Left ventricle myocardium inferior (tissue), 1 donor: ENCODE results near the gene CHST13. TPM values are rescaled to one million over a fixed set of nuclear protein-coding genes. Genes with fewer than 3 reads are reported as not detected.
A peak's percentile ranks its signal among the peaks of the same experiment; 100 is the strongest.

Source experiments
- DNase-seq: peaks from one replicate; pipeline ENCODE4 v3.0.0-alpha.2; 2020
- H3K27ac ChIP-seq: fragments of 200-600 bp; replicated peaks from 2 replicates; pipeline ENCODE4 v1.8.0; 2021
- H3K27me3 ChIP-seq: fragments of 200-600 bp; 2 replicates; pipeline ENCODE4 v1.8.0; 2021; ENCODE audit warnings: low read depth
- H3K36me3 ChIP-seq: fragments of 200-600 bp; 2 replicates; pipeline ENCODE4 v1.8.0; 2021
- H3K4me1 ChIP-seq: fragments of 200-600 bp; 2 replicates; pipeline ENCODE4 v1.8.0; 2021
- H3K4me3 ChIP-seq: fragments of 200-600 bp; 2 replicates; pipeline ENCODE4 v1.8.0; 2021; ENCODE audit warnings: mild to moderate bottlenecking, moderate library complexity
- H3K9me3 ChIP-seq: fragments of 200-600 bp; replicated peaks from 2 replicates; pipeline ENCODE4 v1.8.0; 2021
- CTCF ChIP-seq: fragments of 200-600 bp; IDR thresholded peaks from 2 replicates; pipeline ENCODE4 v1.8.0; 2021; ENCODE audit warnings: antibody characterized with exemption, mild to moderate bottlenecking, borderline replicate concordance
- intact Hi-C: fragments of 100-400 bp; cut with micrococcal nuclease; formaldehyde crosslinking; loops from one replicate; pipeline ENCODE4 v1.11.0; 2022
- total RNA-seq: library from RNA; stranded (reverse); fragmentation: NEBNext Ultra II Directional; extraction: Animal tissue kit (Norgen Biotek cat#: 25700); gene quantifications from one replicate; pipeline ENCODE4 v1.2.1, GENCODE V29; 2021
- donor health status: DM: no; HTN: yes; CAD: no; lungs with severe emphysema.

Gene CHST13
- total RNA-seq, 1 donor from 2014 or later: 0.11 TPM

DNA sequence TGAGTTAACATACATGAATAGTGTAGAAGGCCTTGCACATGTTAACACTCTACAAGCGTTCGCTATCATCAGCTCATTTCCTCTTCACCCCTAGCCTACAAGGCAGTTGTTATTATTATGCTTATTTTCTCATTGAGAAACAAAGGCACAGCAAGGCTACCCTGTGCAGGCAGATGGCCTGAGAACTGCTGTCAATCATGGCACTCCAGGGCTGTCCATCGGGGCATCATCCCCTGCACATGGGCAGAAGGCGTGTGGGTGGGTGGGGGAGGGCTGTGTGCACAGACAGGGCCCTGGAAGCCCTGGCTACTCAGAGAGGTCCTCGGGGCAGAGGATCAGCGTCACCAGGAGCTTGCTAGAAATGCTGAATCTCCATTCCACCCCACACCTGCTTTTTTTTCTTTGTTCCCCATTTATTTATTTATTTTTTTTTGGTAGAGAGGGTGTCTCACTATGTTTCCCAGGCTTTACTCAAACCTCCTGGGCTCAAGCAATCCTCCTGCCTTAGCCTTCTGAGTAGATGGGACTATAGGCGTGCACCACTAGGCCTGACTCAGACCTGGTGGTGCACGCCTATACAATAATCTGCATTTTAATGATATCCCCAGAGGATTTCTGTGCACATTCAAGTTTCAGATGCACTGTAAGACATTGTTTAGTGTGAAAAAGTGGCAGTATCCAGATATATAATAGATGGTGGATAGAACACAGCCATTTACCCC is 38.6 kb upstream of the CHST13 start:
- Histone ChIP-seq H3K4me1 (peaks cover 9% of the 10 kb centered on the region), H3K27me3 (no peaks in the 10 kb centered on the region), H3K36me3 (no peaks in the 10 kb centered on the region), H3K27ac (no peak overlapping the region), H3K4me3 (no peak overlapping the region), H3K9me3 (no peaks in the 10 kb centered on the region)
- no peak for TF ChIP-seq CTCF
- DNase-seq: no peak
- intact Hi-C loops: no loop called here

GRCh38 chr3:126485956-126486355 is 38.0 kb upstream of the CHST13 start:
- no peak for TF ChIP-seq CTCF
- peaks cover 9% of the 10 kb centered on the region for H3K4me1 ChIP-seq
- H3K27me3 ChIP-seq: no peaks in the 10 kb centered on the region
- no peak for DNase-seq
- intact Hi-C loops: no loop called here
- H3K9me3 ChIP-seq: no peaks in the 10 kb centered on the region
- no peaks in the 10 kb centered on the region for H3K36me3 ChIP-seq
- H3K4me3 ChIP-seq: no peak overlapping the region
- no peak overlapping the region for H3K27ac ChIP-seq

DNA sequence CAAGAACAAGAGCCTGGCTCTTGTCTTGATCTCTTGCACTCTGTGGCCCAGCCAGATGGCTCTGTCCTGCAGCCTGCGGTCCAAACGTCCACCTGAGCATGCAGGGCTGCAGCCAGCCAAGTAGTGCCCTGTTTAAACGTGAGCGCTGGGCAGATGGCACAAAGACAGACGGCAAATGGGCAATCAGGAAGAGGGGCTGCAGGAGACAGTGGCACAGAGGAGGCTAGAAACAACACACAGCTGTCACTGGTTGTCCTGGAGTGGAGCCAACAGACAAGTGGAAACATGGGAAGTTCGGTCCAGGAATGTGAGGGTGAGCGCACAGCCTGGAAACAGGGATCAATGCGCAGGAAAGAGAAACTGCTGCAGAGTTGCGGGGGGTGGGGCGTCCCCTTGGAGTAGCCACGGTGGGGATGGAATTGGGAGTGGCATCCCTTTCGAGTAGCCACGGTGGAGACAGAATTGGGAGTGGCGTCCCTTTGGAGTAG is 37.6 kb upstream of the CHST13 start:
- no peaks in the 10 kb centered on the region for H3K36me3 ChIP-seq
- intact Hi-C loops: no loop called here
- H3K4me1 ChIP-seq: peaks cover 9% of the 10 kb centered on the region
- no peaks in the 10 kb centered on the region for H3K27me3 ChIP-seq
- no peak overlapping the region for H3K27ac ChIP-seq
- no peaks in the 10 kb centered on the region for H3K9me3 ChIP-seq
- no peak for TF ChIP-seq CTCF
- no peak for DNase-seq
- H3K4me3 ChIP-seq: no peak overlapping the region

DNA sequence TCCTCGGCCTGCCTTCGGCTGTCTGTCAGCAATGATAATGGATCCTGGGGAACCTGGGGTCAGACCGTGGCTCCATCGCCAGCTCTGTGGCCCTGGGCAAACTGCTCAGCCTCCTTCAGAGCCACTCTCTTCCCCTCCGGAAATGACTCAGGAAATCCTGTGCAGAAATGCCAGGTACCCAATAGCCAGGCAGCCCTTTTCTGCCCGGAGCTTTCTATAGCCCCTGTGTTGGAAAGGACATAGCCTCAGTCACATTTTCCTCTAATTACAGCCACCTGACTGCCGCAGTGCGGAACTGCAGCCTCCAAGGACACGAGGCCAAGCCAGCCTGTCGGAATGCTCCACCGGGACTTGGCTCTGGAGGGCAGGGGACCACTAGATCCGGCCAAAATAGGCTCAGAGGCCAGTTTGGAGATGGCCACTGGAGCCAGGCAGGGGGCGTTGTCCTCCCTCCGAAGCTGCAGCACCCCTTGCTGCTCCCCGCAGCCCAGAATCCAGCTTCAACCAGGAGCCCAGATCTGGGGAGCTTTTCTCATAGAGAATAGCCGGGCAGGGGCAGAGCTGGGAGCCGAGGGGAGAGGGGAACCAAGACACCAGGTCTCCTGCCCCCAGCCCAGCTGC is 36.7 kb upstream of the CHST13 start:
- Histone ChIP-seq H3K36me3 (no peaks in the 10 kb centered on the region), H3K4me3 (no peak overlapping the region), H3K4me1 (peaks cover 9% of the 10 kb centered on the region), H3K27ac (peak overlapping the region; percentile 42), H3K27me3 (no peaks in the 10 kb centered on the region), H3K9me3 (no peaks in the 10 kb centered on the region)
- TF ChIP-seq CTCF: peak; percentile 52
- intact Hi-C loops: no loop called here
- DNase-seq: no peak

GRCh38 chr3:126488185-126488584 is 35.8 kb upstream of the CHST13 start:
- no peak overlapping the region for H3K4me3 ChIP-seq
- H3K9me3 ChIP-seq: no peaks in the 10 kb centered on the region
- intact Hi-C loops: no loop called here
- no peak overlapping the region for H3K27ac ChIP-seq
- no peak for TF ChIP-seq CTCF
- H3K27me3 ChIP-seq: no peaks in the 10 kb centered on the region
- DNase-seq: no peak
- H3K4me1 ChIP-seq: peaks cover 9% of the 10 kb centered on the region
- no peaks in the 10 kb centered on the region for H3K36me3 ChIP-seq
